ENCODE data around the gene KRTAP17-1. TPM values are rescaled to one million over a fixed set of nuclear protein-coding genes. Genes with fewer than 3 reads are reported as not detected.
"Not testable (repeated sequence)": the region's sequence is repeated elsewhere in the genome, so short reads cannot be mapped to it uniquely, and the experiment has no call there.

KRTAP17-1 gene
- total RNA-seq, 2 donors from 2014 or later, result not detected

DNA sequence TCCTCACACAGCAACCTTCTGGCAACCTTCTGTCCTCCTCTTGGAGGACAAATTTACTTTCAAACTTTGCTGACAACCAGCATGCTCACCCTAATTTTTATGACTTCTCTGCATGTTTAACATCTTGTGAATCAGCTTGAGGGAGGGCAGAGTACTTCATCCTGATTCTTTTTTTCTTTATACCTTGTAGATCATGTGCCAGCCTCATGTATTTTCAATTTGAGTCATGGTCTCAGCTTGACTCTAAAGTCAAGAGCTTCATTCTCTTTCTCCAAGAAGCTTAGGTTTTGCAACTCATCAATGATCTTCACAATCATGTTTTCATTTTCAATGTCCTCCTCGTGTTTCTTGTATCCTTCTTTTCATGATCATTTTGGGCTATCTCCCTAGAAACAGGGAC lies 43.7 kb downstream of the KRTAP17-1 start:
- no peak overlapping the region for H3K4me3 ChIP-seq
- no peak for TF ChIP-seq CTCF (IDR thresholded peaks at IDR 0.05)
- H3K4me1 ChIP-seq (replicated peaks), result no peaks in the 10 kb centered on the region
- H3K27me3 ChIP-seq (replicated peaks; ENCODE audit: insufficient read depth), result no peaks in the 10 kb centered on the region
- no peak for DNase-seq (ENCODE audit: low spot score)
- intact Hi-C loops (cut with DNase I), result no loop called here
- no peak overlapping the region for H3K27ac ChIP-seq
- H3K9me3 ChIP-seq, result no peaks in the 10 kb centered on the region
- no CpG with 5 or more reads among the region's 1 CpG for WGBS
- H3K36me3 ChIP-seq, result no peaks in the 10 kb centered on the region

- H3K27ac ChIP-seq; H3K9me3 ChIP-seq; DNase-seq (ENCODE audit: low spot score); intact Hi-C loops (cut with DNase I); H3K4me3 ChIP-seq; H3K36me3 ChIP-seq; H3K4me1 ChIP-seq (replicated peaks); H3K27me3 ChIP-seq (replicated peaks; ENCODE audit: insufficient read depth): not testable (repeated sequence)
- WGBS, result no CpG with 5 or more reads among the region's 1 CpG
Observed at GRCh38 chr17:41271323-41271722, 44.2 kb downstream of the KRTAP17-1 start.

DNA sequence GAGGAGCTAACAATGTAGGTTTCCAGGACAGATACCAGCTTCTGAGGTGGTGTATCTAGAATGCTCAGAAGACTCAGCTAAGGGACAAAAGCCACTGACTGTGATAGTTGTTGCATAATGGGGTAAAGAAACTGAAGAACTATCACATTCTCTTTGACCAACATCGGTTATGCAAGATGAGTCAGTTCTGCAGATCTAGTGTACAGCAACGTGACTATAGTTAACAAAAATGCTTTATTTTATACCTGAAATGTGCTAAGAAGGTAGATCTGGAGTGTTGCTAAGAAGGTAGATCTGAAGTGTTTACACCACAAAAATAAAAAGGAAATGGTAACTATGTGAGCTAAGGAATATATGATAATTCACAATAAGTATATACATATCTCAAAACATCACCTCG lies 47.8 kb downstream of the KRTAP17-1 start:
- Histone ChIP-seq H3K27ac (no peak overlapping the region), H3K9me3 (no peaks in the 10 kb centered on the region), H3K4me1 (replicated peaks) (no peaks in the 10 kb centered on the region), H3K27me3 (replicated peaks; ENCODE audit: insufficient read depth) (no peaks in the 10 kb centered on the region), H3K4me3 (no peak overlapping the region), H3K36me3 (no peaks in the 10 kb centered on the region)
- no CpG with 5 or more reads among the region's 3 CpGs for WGBS
- no peak for DNase-seq (ENCODE audit: low spot score)
- intact Hi-C loops (cut with DNase I), result no loop called here
- TF ChIP-seq POLR2AphosphoS5 (IDR thresholded peaks at IDR 0.05) (no peak), CTCF (IDR thresholded peaks at IDR 0.05) (no peak), POLR2A (IDR thresholded peaks at IDR 0.05) (no peak)

DNA sequence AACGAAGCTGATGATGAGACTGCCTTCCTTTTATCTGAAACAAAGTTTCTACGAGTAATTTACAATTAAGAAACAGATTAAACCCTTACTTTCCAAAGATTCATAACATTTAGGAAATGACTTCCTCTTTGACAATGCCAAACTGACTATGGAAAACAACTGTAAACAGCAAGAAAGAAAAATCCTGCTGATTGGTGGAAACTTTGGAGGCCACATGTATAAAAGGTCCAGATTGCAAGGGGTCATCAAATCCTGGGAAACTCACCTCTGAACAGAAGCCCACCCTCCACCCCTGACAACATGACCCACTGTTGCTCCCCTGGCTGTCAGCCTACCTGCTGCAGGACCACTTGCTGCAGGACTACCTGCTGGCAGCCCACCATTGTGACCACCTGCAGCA lies 50.4 kb downstream of the KRTAP17-1 start, which contains the start of gene KRTAP9-6:
Gene KRTAP9-6, plus strand, starts transcription at position 301 of the 400 bp plus-strand sequence. Its CDS starts 0 bp downstream, at position 301.
- Histone ChIP-seq H3K9me3 (no peaks in the 10 kb centered on the region), H3K4me1 (replicated peaks) (no peaks in the 10 kb centered on the region), H3K27me3 (replicated peaks; ENCODE audit: insufficient read depth) (no peaks in the 10 kb centered on the region), H3K36me3 (no peaks in the 10 kb centered on the region), H3K27ac (no peak within 1 kb of the TSS), H3K4me3 (no peak within 1 kb of the TSS)
- DNase-seq (ENCODE audit: low spot score), result no peak
- intact Hi-C loops (cut with DNase I), result no loop called here
- no peak for TF ChIP-seq POLR2A (IDR thresholded peaks at IDR 0.05)
- no peak for TF ChIP-seq CTCF (IDR thresholded peaks at IDR 0.05)
- no peak for TF ChIP-seq POLR2AphosphoS5 (IDR thresholded peaks at IDR 0.05)
- WGBS, result 31% methylated on average over 2 of the region's 2 CpGs

Small RNA genes within 50 kb of the gene (small RNA-seq; reads per million reads assigned to genes)
- 0 reads per million in 2 donors for gene KRTAP9-10P

Other genes with a start within 250 kb of the KRTAP17-1 start
- not detected for gene KRTAP2-4, start 249.8 kb downstream of the KRTAP17-1 start, total RNA-seq
- not detected for gene KRTAP4-7, start 231.6 kb downstream of the KRTAP17-1 start, total RNA-seq
- not detected for gene KRTAP4-8, start 217.6 kb downstream of the KRTAP17-1 start, total RNA-seq
- gene KRTAP4-16, start 213.5 kb downstream of the KRTAP17-1 start, total RNA-seq, result not detected
- not detected for gene KRTAP4-9, start 210.3 kb downstream of the KRTAP17-1 start, total RNA-seq
- gene KRTAP4-11, start 197.3 kb downstream of the KRTAP17-1 start, total RNA-seq, result not detected
- not detected for gene KRTAP4-12, start 191.5 kb downstream of the KRTAP17-1 start, total RNA-seq
- not detected for gene KRTAP4-6, start 175.2 kb downstream of the KRTAP17-1 start, total RNA-seq
- not detected for gene KRTAP4-5, start 165.9 kb downstream of the KRTAP17-1 start, total RNA-seq
- not detected for gene KRTAP4-4, start 155.0 kb downstream of the KRTAP17-1 start, total RNA-seq
- not detected for gene KRTAP4-3, start 147.5 kb downstream of the KRTAP17-1 start, total RNA-seq
- not detected for gene KRTAP4-2, start 137.5 kb downstream of the KRTAP17-1 start, total RNA-seq
- gene KRTAP4-1, start 130.8 kb downstream of the KRTAP17-1 start, total RNA-seq, result not detected
- not detected for gene KRTAP9-1, start 125.8 kb downstream of the KRTAP17-1 start, total RNA-seq
- gene KRTAP9-2, start 89.1 kb downstream of the KRTAP17-1 start, total RNA-seq, result not detected
- not detected for gene KRTAP9-3, start 83.3 kb downstream of the KRTAP17-1 start, total RNA-seq
- not detected for gene KRTAP9-8, start 77.7 kb downstream of the KRTAP17-1 start, total RNA-seq
- not detected for gene KRTAP9-4, start 66.0 kb downstream of the KRTAP17-1 start, total RNA-seq
- gene KRTAP9-9, start 60.3 kb downstream of the KRTAP17-1 start, total RNA-seq, result not detected
- not detected for gene KRTAP9-6, start 50.3 kb downstream of the KRTAP17-1 start, total RNA-seq
- not detected for gene KRTAP9-7, start 40.0 kb downstream of the KRTAP17-1 start, total RNA-seq
- not detected for gene KRTAP29-1, start 12.9 kb downstream of the KRTAP17-1 start, total RNA-seq
- not detected for gene KRTAP16-1, start 6.4 kb downstream of the KRTAP17-1 start, total RNA-seq
- not detected for gene KRT33A, start 35.1 kb upstream of the KRTAP17-1 start, total RNA-seq
- gene KRT33B, start 54.1 kb upstream of the KRTAP17-1 start, total RNA-seq, result not detected
- gene KRT34, start 66.6 kb upstream of the KRTAP17-1 start, total RNA-seq, result 1 to 10 TPM in 1 of 2 donors, not detected in 1; 1.5 TPM
- not detected for gene KRT31, start 81.9 kb upstream of the KRTAP17-1 start, total RNA-seq
- not detected for gene KRT37, start 108.9 kb upstream of the KRTAP17-1 start, total RNA-seq
- not detected for gene KRT38, start 125.3 kb upstream of the KRTAP17-1 start, total RNA-seq
- gene KRT32, start 151.7 kb upstream of the KRTAP17-1 start, total RNA-seq, result not detected
- gene KRT35, start 165.4 kb upstream of the KRTAP17-1 start, total RNA-seq, result not detected
- not detected for gene KRT36, start 174.2 kb upstream of the KRTAP17-1 start, total RNA-seq
- gene KRT13, start 189.9 kb upstream of the KRTAP17-1 start, total RNA-seq, result 10 to 100 TPM; 38.4 to 62.7 TPM
- 1,000 to 10,000 TPM in 1 of 2 donors, 100 to 1,000 TPM in 1; 138 to 1,038 TPM for gene KRT15, start 203.2 kb upstream of the KRTAP17-1 start, total RNA-seq
- gene KRT19, start 212.6 kb upstream of the KRTAP17-1 start, total RNA-seq, result 100 to 1,000 TPM; 351 to 398 TPM

All from prostate gland (tissue), 2 donors.